TTC549 (cell line): Measurements from ENCODE around the gene NUCB1.
"Not testable (repeated sequence)": the region's sequence is repeated elsewhere in the genome, so short reads cannot be mapped to it uniquely, and the experiment has no call there.

Experiments used
- FAIRE-seq: peaks from 2 replicates; lab custom pipeline; 2012; peaks lifted over from hg19 to GRCh38; lab: Jason Lieb, UNC

NUCB1 gene

DNA sequence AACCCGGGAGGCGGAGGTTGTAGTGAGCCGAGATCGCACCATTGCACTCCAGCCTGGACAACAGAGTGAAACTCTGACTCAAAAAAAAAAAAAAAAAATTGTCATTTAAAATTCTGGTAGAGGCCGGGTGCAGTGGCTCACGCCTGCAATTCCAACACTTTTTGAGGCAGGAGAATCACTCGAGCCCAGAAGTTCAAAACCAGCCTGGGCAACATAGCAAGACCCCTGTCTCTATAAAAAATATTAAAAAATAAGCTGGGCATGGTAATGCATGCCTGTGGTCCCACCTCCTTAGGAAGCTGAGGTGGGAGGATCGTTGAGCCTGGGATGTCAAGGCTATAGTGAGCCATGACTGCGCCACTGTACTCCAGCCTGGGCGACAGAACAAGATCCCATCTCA, 6.2 kb downstream of the NUCB1 start:
- no peak for FAIRE-seq

DNA sequence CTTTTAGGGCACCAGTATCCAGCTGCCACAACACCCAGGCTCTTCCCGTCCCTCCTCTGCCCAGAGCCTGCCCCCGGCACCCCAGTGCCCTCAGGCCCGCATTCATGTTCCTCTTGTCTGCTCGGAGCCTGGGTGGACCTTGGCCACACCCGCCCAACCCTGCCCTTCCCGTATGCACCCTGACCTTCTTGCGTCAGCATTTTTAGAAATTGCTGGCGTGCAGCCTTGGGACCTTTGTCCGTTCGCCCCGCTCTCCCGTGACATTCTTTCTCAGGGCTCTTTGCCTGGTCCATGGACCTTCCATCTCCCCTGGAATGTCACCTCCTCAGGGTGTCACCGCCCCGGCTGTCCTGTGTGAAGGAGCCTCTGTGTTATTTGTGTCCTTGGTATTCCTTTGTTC, 7.6 kb downstream of the NUCB1 start:
- FAIRE-seq, result no peak

DNA sequence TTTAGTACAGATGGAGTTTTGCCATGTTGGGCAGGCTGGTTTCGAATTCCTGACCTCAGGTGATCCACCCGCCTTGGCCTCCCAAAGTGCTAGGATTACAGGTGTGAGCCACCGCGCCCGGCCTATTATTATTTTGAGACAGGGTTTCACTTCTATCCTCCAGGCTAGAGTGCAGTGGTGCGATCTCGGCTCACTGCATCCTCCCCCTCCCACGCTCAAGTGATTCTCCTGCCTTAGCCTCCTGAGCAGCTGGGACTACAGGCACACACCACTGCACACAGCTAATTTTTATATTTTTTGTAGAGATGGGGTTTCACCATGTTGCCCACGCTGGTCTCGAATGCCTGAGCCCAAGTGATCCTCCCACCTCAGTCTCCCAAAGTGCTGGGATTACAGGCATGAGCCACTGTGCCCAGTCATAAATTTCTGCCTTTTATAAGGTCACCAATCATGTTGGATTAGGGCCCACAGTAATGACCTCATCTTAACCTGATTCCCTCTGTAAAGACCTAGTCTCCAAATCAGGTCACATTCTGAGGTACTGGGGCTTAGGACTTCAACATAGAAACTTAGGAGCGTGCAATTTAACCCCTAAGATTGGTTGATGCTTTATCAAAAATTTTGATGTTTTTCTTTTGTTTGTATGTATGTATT, 9.4 kb downstream of the NUCB1 start:
- not testable (repeated sequence) for FAIRE-seq

DNA sequence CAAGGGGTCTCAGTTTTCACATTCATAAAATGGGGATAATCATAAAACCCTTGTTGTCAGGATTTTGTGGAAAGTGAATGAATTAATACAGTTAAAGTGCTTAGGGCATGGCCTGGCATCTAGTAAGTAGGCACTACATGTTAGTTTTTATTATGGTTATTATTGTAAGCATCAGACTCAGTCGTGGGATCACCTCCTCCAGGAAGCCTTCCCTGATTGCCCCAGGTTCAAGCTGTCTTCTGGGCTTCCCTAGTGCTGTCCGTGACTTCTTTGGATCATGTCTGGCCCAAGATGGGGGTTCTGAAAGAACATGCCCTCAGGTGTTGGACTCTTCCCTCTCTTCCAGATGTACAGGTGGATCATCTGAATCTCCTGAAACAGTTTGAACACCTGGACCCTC, 10.7 kb downstream of the NUCB1 start:
- FAIRE-seq, result no peak

DNA sequence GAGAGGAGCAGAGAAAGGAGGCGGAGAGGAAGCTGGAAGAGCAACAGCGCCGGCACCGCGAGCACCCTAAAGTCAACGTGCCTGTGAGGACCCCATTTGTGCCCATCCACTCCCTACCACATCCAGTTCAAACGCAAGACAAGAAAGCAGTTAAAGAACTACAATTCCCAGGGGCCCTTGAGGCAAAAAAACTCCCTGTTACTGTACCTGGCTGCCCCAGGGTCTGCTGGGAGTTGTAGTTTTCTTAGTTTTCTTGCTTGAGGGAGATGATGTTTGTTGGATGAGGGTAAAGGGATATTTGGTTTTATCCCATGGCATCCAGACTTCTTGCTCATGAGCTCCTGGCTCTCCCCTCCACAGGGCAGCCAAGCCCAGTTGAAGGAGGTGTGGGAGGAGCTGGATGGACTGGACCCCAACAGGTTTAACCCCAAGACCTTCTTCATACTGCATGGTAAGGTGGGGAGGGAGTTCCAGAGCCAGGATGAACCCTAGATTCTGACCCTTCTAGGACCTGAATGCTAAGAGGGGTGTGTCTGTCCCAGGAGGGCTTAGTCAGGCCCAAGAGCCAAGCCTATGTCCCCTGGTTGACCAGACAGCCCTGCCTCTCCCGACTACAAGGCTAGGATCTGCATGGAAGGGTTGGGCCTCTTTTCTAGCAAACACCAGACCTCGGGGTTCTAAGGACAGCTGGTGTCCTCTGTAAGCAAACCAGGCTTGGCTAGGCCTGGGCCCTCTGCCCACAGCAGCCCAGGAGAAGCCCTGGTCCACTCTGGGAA, 13.2 kb downstream of the NUCB1 start:
- FAIRE-seq, result peak; percentile 5

DNA sequence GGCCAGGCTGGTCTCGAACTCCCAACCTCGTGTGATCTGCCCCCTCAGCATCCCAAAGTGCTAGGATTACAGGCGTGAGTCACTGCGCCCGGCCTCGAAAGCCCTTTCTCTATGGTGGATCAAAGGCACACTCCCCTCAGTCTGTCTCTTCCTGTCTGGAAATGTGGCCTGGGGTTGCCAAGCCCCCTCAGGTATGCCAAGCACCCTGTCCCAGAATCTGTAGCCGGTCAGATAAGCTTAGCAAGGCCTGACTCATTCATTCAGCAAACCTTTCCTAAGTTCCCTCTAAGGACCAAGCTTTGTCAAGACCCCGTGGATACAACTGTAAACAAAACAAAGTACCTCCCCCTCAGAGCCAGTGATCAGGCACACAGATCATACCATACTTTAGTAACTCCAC, 14.1 kb downstream of the NUCB1 start:
- FAIRE-seq, result no peak

DNA sequence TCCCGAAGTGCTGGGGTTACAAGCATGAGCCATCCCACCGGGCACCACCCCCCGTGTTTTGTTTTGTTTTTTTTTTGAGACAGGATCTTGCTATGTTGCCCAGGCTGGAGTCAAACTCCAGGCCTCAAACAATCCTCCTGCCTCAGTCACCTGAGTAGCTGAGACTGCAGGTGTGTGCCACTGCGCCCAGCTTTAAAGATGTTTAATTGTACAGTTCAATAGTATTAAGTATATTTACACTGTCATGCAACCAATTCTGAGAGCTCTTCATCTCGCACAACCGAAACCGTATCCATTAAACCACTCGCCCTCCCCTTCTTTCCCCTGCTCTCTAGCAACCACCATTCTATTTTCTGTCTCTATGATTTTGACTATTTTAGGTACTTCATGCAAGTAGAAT, 15.6 kb downstream of the NUCB1 start:
- no peak for FAIRE-seq

DNA sequence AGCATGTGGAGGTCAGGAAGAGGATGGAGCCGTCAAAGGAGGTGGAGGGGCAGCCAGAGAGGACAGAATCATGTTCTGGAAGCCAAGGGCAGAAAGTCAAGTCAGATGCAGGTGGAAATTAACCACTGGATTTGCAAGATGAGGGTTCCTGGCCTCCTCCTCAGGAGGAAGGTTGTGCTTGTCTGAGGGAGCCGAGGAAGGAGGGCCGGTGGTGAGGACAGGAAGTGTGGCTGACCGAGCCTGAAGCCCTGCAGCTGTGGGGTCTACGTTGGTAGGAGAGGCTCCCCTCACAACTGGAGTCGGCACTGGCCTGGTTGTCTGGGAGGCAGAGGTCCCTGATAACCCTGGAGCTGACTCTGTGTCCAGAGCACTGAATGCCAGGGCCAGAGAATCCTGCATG, 18.0 kb downstream of the NUCB1 start:
- FAIRE-seq, result no peak

DNA sequence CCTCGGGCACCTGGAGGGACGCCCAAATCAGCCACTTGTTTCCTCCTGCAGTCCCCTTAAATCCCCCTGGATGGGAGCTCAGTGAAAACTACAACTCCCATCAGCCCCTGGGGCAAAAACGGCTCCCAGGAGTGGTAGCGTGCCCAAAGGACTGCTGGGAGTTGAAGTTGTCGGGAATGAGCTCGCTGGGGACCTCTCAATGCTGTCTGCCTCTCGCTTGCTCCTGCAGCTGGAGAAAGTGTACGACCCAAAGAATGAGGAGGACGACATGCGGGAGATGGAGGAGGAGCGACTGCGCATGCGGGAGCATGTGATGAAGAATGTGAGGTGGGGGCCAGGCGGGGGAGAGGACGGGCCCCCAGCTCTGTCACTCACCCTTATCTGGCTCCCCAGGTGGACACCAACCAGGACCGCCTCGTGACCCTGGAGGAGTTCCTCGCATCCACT, 18.7 kb downstream of the NUCB1 start:
- no peak for FAIRE-seq

DNA sequence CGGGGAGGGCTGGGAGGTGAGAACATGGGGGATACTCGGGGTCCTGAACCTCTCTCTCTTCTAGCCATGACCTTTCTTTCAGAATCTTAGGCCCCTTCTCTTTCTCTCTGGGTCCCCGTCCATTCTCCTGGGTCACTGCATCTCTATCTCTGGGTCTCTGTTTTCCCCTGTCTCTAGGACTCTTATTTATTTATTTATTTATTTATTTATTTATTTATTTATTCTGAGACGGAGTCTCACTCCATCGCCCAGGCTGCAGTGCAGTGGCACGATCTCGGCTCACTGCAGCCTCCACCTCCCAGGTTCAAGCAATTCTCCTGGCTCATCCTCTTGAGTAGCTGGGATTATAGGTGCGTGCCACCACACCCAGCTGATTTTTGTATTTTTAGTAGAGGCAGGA, 19.2 kb downstream of the NUCB1 start:
- FAIRE-seq, result not testable (repeated sequence)

DNA sequence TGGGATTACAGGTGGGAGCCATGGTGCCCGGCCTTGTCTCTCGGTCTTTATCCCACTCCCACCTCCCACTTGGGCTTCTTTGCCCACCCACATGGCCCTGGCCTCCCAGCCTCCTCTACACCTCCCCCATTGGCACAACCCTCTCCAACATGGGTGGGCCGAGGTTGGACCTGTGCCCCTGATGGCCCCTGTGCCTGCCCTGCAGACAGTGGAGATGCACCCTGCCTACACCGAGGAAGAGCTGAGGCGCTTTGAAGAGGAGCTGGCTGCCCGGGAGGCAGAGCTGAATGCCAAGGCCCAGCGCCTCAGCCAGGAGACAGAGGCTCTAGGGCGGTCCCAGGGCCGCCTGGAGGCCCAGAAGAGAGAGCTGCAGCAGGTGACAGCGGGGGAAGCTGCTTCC, 20.8 kb downstream of the NUCB1 start:
- no peak for FAIRE-seq

DNA sequence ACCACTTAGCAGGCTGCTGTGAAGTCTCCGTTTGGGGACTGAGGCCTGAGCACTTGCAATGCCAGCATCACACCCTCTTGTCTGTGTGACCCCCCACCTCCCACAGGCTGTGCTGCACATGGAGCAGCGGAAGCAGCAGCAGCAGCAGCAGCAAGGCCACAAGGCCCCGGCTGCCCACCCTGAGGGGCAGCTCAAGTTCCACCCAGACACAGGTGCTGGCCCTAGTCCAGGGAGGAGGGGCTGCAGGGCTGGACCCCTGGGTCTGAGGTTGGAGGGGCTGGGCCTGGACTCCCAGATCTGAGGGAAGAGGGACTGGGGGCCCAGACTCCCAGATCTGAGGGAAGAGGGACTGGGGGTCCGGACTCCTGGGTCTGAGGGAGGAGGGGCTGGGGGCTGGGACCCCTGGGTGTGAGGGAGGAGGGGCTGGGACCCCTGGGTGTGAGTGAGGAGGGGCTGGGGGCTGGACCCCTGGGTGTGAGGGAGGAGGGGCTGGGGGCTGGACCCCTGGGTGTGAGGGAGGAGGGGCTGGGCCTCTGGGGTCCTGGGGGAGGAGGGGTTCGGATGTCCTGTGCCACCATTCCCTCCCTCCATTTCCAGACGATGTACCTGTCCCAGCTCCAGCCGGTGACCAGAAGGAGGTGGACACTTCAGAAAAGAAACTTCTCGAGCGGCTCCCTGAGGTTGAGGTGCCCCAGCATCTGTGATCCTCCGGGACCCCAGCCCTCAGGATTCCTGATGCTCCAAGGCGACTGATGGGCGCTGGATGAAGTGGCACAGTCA, 21.8 kb downstream of the NUCB1 start:
- FAIRE-seq, result no peak

DNA sequence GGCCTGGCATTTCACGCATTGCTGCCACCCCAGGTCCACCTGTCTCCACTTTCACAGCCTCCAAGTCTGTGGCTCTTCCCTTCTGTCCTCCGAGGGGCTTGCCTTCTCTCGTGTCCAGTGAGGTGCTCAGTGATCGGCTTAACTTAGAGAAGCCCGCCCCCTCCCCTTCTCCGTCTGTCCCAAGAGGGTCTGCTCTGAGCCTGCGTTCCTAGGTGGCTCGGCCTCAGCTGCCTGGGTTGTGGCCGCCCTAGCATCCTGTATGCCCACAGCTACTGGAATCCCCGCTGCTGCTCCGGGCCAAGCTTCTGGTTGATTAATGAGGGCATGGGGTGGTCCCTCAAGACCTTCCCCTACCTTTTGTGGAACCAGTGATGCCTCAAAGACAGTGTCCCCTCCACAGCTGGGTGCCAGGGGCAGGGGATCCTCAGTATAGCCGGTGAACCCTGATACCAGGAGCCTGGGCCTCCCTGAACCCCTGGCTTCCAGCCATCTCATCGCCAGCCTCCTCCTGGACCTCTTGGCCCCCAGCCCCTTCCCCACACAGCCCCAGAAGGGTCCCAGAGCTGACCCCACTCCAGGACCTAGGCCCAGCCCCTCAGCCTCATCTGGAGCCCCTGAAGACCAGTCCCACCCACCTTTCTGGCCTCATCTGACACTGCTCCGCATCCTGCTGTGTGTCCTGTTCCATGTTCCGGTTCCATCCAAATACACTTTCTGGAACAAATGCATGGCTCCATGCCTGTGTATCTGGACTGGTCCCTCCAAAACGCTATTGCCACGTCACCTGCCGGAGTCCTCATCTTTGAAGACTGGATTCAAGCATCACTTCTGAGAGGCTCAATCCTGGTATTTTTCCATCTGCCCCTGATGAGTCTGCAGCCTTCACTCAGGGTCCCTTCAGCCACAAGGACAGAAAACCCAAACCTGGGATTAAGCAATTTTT, 22.7 kb downstream of the NUCB1 start:
- no peak for FAIRE-seq

DNA sequence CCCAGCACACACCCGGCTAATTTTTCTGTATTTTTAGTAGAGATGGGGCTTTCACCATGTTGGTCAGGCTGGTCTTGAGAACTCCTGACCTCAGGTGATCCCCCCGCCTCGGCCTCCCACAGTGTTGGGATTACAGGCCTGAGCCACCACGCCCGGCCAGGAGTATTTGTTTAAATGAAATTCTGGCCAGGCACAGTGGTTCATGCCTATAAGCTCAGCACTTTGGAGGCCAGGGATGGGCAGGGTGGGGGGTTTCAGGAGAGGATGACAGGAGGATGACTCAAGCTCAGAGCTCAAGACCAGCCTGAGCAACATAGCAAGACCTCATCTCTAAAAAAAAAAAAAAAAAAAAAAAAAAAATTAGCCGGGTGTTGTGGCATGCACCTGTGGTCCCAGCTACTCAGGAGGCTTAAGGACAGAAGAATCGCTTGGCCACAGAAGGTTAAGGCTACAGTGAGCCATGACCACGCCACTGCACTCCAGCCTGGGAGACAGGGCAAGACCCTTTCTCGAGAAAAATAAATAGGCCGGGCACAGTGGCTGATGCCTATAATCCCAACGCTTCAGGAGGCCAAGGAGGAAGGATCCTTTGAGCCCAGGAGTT, 25.2 kb downstream of the NUCB1 start:
- FAIRE-seq, result no peak

DNA sequence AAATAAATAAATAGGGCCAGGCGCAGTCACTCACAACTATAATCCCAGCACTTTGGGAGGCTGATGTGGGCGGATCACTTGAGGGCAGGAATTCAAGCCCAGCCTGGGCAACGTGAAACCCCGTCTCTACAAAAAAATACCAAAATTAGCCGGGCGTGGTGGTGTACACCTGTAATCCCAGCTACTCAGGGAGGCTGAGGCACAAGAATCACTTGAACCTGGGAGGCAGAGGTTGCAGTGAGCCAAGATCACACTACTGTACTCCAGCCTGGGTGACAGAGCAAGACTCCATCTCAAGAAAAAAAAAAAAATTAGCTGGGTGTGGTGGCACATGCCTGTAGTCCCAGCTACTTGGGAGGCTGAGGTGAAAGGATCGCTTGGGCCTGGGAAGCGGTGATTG, 25.8 kb downstream of the NUCB1 start:
- not testable (repeated sequence) for FAIRE-seq

DNA sequence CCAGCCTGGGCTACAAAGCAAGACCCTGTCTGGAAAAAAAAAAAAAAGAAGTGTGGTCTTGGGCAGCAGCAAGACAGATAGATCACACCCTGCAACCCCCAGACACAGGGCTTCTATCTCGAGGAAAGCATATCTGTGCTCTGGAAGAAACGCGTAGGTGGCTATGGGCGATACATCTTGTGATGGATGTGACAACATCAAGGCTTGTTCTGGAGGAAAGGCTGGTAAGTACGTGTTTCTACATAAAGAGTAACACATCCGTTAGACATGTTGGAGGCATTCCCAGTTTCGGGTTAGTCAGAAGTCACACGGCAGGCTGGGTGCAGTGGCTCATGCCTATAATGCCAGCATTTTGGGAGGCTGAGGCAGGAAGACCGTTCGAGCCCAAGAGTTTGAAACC, 26.8 kb downstream of the NUCB1 start:
- no peak for FAIRE-seq

DNA sequence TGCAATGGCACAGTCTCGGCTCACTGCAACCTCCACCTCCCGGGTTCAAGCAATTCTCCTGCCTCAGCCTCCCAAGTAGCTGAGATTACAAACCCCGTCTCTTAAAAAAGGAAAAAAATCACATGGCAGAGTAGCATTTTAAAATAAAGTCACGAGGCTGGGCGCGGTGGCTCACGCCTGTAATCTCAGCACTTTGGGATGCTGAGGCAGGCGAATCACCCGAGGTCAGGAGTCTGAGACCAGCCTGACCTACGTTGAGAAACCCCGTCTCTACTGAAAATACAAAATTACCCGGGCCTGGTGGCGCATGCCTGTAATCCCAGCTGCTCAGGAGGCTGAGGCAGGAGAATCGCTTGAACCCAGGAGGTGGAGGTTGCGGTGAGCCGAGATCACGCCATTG, 27.6 kb downstream of the NUCB1 start:
- FAIRE-seq, result not testable (repeated sequence)

DNA sequence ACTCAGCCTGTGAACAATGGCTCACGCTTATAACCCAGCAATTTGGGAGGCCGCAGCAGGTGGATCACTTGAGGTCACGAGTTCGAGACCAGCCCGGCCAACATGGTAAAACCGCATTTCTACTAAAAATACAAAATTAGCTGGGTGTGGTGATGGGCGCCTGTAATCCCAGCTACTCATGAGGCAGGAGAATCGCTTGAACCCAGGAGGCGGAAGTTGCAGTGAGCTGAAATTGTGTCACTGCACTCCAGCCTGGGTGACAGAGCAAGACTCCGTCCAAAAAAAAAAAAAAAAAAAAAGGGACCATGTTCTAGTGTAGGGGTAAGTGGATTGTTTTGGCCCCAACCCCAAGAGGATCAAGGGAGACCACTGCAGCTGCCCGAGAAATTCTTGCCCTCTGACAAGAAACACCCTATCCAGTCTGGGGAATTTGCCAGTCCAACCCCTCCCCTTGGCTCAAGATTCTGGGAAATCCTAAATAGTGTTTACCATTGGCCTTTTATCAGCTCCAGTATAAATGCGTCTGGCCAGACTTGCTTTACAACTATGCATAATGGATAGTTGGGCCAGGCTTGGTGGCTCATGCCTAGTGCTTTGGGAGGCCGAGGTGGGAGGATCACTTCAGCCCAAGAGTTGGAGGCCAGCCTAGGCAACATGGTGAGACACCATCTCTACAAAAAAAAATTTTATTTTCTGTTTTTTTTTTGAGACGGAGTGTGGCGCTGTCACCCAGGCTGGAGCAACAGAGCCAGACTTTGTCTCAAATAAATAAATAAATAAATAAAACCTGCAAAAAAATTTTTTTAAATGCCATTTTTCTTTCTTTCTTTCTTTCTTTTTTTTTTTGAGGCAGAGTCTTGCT, 28.3 kb downstream of the NUCB1 start:
- FAIRE-seq, result no peak

DNA sequence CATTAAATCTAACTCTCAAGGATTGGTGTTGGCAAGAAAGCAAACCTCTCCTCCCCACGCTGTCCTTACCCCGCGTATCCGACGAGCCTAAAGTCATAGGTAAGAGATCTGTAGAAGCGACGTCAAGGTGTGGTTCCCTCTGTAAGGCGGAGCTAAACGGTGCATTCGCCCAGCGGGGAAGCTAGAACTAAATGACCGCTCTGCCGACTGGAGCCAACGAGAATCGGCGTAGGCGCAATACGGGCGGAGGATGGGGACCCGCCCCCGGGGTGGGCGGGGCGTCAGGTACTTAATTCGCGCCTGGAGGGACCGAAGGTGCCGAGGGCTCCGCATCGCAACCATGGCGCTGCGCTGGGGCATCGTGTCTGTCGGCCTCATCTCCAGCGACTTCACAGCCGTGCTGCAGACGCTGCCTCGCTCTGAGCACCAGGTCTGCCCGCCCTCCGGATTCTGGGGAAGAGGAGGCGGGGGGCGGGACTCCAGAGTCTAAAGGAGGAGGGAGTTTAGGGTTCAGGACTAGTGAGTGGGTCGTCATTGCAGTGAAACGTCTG, 33.3 kb downstream of the NUCB1 start, which contains the start of gene DHDH:
DHDH (plus strand) TSS at position 318 of the 551 bp plus-strand sequence; CDS start at position 341, 23 bp downstream.
- no peak for FAIRE-seq

DNA sequence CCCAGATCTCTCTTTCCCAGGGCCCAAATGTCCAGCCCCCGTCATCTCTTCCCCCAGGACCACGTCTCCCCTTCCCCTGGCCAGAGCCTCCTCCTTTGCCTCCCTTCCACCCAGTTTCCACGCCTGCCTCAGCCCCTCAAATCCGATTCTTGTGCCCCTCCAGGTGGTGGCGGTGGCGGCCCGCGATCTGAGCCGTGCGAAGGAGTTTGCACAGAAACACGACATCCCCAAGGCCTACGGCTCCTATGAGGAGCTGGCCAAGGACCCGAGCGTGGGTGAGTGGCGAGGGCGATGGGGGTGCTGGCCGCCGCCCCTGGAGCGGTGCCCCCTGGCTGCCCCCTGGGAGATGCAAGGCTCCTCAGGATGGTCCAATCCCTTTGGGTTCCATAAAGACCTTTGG, 34.7 kb downstream of the NUCB1 start:
- no peak for FAIRE-seq
